Stimulated activated naive CD8-positive, alpha-beta T cell treated with anti-CD3 and anti-CD28 coated beads, Interleukin-15, Interleukin-2, amounts not matched to agents 100 ng/mL and 50 ng/mL, for 24 hours (primary cell): ENCODE measurements around the gene NKX2-4.
"Not testable (repeated sequence)": the region's sequence is repeated elsewhere in the genome, so short reads cannot be mapped to it uniquely, and the experiment has no call there.

Source experiments
- H3K27ac Mint-ChIP-seq: one replicate; pipeline ENCODE4 v1.8.0; 2021; ENCODE audit warnings: mild to moderate bottlenecking, mixed read lengths
- H3K27me3 Mint-ChIP-seq: one replicate; pipeline ENCODE4 v1.8.0; 2021; ENCODE audit warnings: mixed read lengths
- H3K36me3 Mint-ChIP-seq: one replicate; pipeline ENCODE4 v1.8.0; 2021; ENCODE audit warnings: low read depth, mixed read lengths
- H3K4me1 Mint-ChIP-seq: one replicate; pipeline ENCODE4 v1.8.0; 2021; ENCODE audit warnings: low read depth, mixed read lengths
- H3K4me3 Mint-ChIP-seq: one replicate; pipeline ENCODE4 v1.8.0; 2021; ENCODE audit warnings: mild to moderate bottlenecking, mixed read lengths
- H3K9me3 Mint-ChIP-seq: one replicate; pipeline ENCODE4 v1.8.0; 2021; ENCODE audit warnings: mixed read lengths

NKX2-4 gene

GRCh38 chr20:21386111-21386510 lies 11.2 kb downstream of the NKX2-4 start:
- no peaks in the 10 kb centered on the region for H3K9me3 Mint-ChIP-seq
- peaks cover 2% of the 10 kb centered on the region for H3K4me1 Mint-ChIP-seq
- H3K36me3 Mint-ChIP-seq = peaks cover 71% of the 10 kb centered on the region
- H3K27ac Mint-ChIP-seq = no peak overlapping the region
- peaks cover 4% of the 10 kb centered on the region for H3K27me3 Mint-ChIP-seq
- no peak overlapping the region for H3K4me3 Mint-ChIP-seq

GRCh38 chr20:21384308-21384892 lies 12.9 kb downstream of the NKX2-4 start:
- Mint-ChIP-seq H3K27me3 (no peaks in the 10 kb centered on the region), H3K36me3 (peaks cover 74% of the 10 kb centered on the region), H3K27ac (no peak overlapping the region), H3K4me1 (no peaks in the 10 kb centered on the region), H3K4me3 (no peak overlapping the region), H3K9me3 (no peaks in the 10 kb centered on the region)

- Mint-ChIP-seq H3K36me3 (peaks cover 76% of the 10 kb centered on the region), H3K4me3 (no peak overlapping the region), H3K27ac (no peak overlapping the region), H3K4me1 (peaks cover 6% of the 10 kb centered on the region), H3K9me3 (no peaks in the 10 kb centered on the region), H3K27me3 (no peaks in the 10 kb centered on the region)
Observed at GRCh38 chr20:21381619-21382018, 15.7 kb downstream of the NKX2-4 start.

GRCh38 chr20:21380711-21381110 lies 16.6 kb downstream of the NKX2-4 start:
- Mint-ChIP-seq H3K4me3 (no peak overlapping the region), H3K27ac (no peak overlapping the region), H3K4me1 (peaks cover 6% of the 10 kb centered on the region), H3K36me3 (peaks cover 77% of the 10 kb centered on the region), H3K27me3 (no peaks in the 10 kb centered on the region), H3K9me3 (no peaks in the 10 kb centered on the region)

GRCh38 chr20:21378259-21378658 lies 19.1 kb downstream of the NKX2-4 start:
- Mint-ChIP-seq H3K9me3 (no peaks in the 10 kb centered on the region), H3K4me3 (no peak overlapping the region), H3K4me1 (peaks cover 6% of the 10 kb centered on the region), H3K36me3 (peaks cover 79% of the 10 kb centered on the region), H3K27ac (no peak overlapping the region), H3K27me3 (no peaks in the 10 kb centered on the region)

GRCh38 chr20:21377701-21378100 lies 19.6 kb downstream of the NKX2-4 start:
- H3K36me3 Mint-ChIP-seq = peaks cover 79% of the 10 kb centered on the region
- H3K27ac Mint-ChIP-seq = no peak overlapping the region
- no peaks in the 10 kb centered on the region for H3K9me3 Mint-ChIP-seq
- no peak overlapping the region for H3K4me3 Mint-ChIP-seq
- no peaks in the 10 kb centered on the region for H3K27me3 Mint-ChIP-seq
- H3K4me1 Mint-ChIP-seq = peaks cover 6% of the 10 kb centered on the region

GRCh38 chr20:21376626-21377025 lies 20.7 kb downstream of the NKX2-4 start:
- peak overlapping the region; percentile 27 for H3K27ac Mint-ChIP-seq
- no peak overlapping the region for H3K4me3 Mint-ChIP-seq
- no peaks in the 10 kb centered on the region for H3K9me3 Mint-ChIP-seq
- peaks cover 80% of the 10 kb centered on the region for H3K36me3 Mint-ChIP-seq
- peaks cover 10% of the 10 kb centered on the region for H3K4me1 Mint-ChIP-seq
- H3K27me3 Mint-ChIP-seq = no peaks in the 10 kb centered on the region

GRCh38 chr20:21373436-21373835 lies 23.9 kb downstream of the NKX2-4 start:
- Mint-ChIP-seq H3K27me3 (no peaks in the 10 kb centered on the region), H3K4me3 (no peak overlapping the region), H3K36me3 (peaks cover 77% of the 10 kb centered on the region), H3K9me3 (no peaks in the 10 kb centered on the region), H3K27ac (no peak overlapping the region), H3K4me1 (peaks cover 10% of the 10 kb centered on the region)

- Mint-ChIP-seq H3K4me1 (peaks cover 4% of the 10 kb centered on the region), H3K36me3 (peaks cover 77% of the 10 kb centered on the region), H3K4me3 (no peak overlapping the region), H3K9me3 (no peaks in the 10 kb centered on the region), H3K27ac (no peak overlapping the region), H3K27me3 (no peaks in the 10 kb centered on the region)
Observed at GRCh38 chr20:21372016-21372415, 25.3 kb downstream of the NKX2-4 start.

GRCh38 chr20:21371193-21371592 lies 26.1 kb downstream of the NKX2-4 start:
- peaks cover 4% of the 10 kb centered on the region for H3K4me1 Mint-ChIP-seq
- no peaks in the 10 kb centered on the region for H3K27me3 Mint-ChIP-seq
- H3K9me3 Mint-ChIP-seq = no peaks in the 10 kb centered on the region
- peaks cover 78% of the 10 kb centered on the region for H3K36me3 Mint-ChIP-seq
- no peak overlapping the region for H3K27ac Mint-ChIP-seq
- H3K4me3 Mint-ChIP-seq = no peak overlapping the region

GRCh38 chr20:21368791-21369190 lies 28.5 kb downstream of the NKX2-4 start:
- H3K36me3 Mint-ChIP-seq = peaks cover 69% of the 10 kb centered on the region
- H3K4me3 Mint-ChIP-seq = no peak overlapping the region

GRCh38 chr20:21366273-21366672 lies 31.1 kb downstream of the NKX2-4 start:
- H3K4me1 Mint-ChIP-seq, H3K27ac Mint-ChIP-seq, H3K9me3 Mint-ChIP-seq, H3K27me3 Mint-ChIP-seq, H3K4me3 Mint-ChIP-seq: not testable (repeated sequence)
- H3K36me3 Mint-ChIP-seq = peaks cover 70% of the 10 kb centered on the region

More at GRCh38 chr20:21368791-21369190, 28.5 kb downstream of the NKX2-4 start:
- Mint-ChIP-seq H3K27ac (no peak overlapping the region), H3K9me3 (no peaks in the 10 kb centered on the region), H3K27me3 (no peaks in the 10 kb centered on the region), H3K4me1 (peaks cover 4% of the 10 kb centered on the region)

- Mint-ChIP-seq H3K4me3 (no peak overlapping the region), H3K9me3 (no peaks in the 10 kb centered on the region), H3K36me3 (peaks cover 70% of the 10 kb centered on the region), H3K27ac (no peak overlapping the region), H3K4me1 (peaks cover 9% of the 10 kb centered on the region), H3K27me3 (no peaks in the 10 kb centered on the region)
Observed at GRCh38 chr20:21365771-21366170, 31.6 kb downstream of the NKX2-4 start.

GRCh38 chr20:21364413-21364812 lies 32.9 kb downstream of the NKX2-4 start:
- no peak overlapping the region for H3K4me3 Mint-ChIP-seq
- H3K27me3 Mint-ChIP-seq = no peaks in the 10 kb centered on the region
- peaks cover 73% of the 10 kb centered on the region for H3K36me3 Mint-ChIP-seq

GRCh38 chr20:21361266-21361665 lies 36.1 kb downstream of the NKX2-4 start:
- Mint-ChIP-seq H3K9me3 (no peaks in the 10 kb centered on the region), H3K27me3 (no peaks in the 10 kb centered on the region), H3K4me3 (no peak overlapping the region), H3K27ac (no peak overlapping the region), H3K36me3 (peaks cover 68% of the 10 kb centered on the region), H3K4me1 (peaks cover 16% of the 10 kb centered on the region)

More at GRCh38 chr20:21364413-21364812, 32.9 kb downstream of the NKX2-4 start:
- Mint-ChIP-seq H3K4me1 (peaks cover 16% of the 10 kb centered on the region), H3K9me3 (no peaks in the 10 kb centered on the region), H3K27ac (no peak overlapping the region)

- Mint-ChIP-seq H3K9me3 (no peaks in the 10 kb centered on the region), H3K4me1 (peaks cover 16% of the 10 kb centered on the region), H3K36me3 (peaks cover 72% of the 10 kb centered on the region), H3K27me3 (no peaks in the 10 kb centered on the region), H3K4me3 (no peak overlapping the region), H3K27ac (peak overlapping the region; percentile 51)
Observed at GRCh38 chr20:21360705-21361104, 36.6 kb downstream of the NKX2-4 start.
